IMR-90 (cell line): ENCODE measurements around the gene CRYBA4. TPM values are rescaled to one million over a fixed set of nuclear protein-coding genes. Genes with fewer than 3 reads are reported as not detected.

ENCODE experiments used
- ATAC-seq: fragments of 200-7000 bp; cut with Tn5 transposase; 2 replicates; pipeline ENCODE4 v1.9.1; 2020; ENCODE audit warnings: low read depth, mild to moderate bottlenecking, moderate library complexity
- BruUV-seq: library from RNA; stranded (reverse); fragments of 400-500 nt; replicated peaks from 2 replicates; lab custom pipeline; 2021; lab: Mats Ljungman, UMichigan
- CTCF ChIA-PET: fragments of 300-600 bp; formaldehyde crosslinking; extraction: SDS; loops from one replicate; lab custom pipeline; 2021; ENCODE audit warnings: antibody characterized with exemption; lab: Yijun Ruan, JAX
- POLR2A ChIA-PET: fragments of 300-600 bp; sonication (Branson Sonifier 250); formaldehyde crosslinking; loops from one replicate; lab custom pipeline; 2022; ENCODE audit warnings: antibody characterized with exemption; ENCODE audit not compliant: unreplicated experiment; lab: Charles Lee
- DNase-seq: peaks from one replicate; pipeline ENCODE4 v3.0.0; 2013
- H2AFZ ChIP-seq: replicated peaks from 2 replicates; pipeline ENCODE3; 2013; ENCODE audit warnings: low read length, mild to moderate bottlenecking; ENCODE audit not compliant: poor library complexity
- H2AK5ac ChIP-seq: 2 replicates; pipeline ENCODE4 v1.6.1; 2013; ENCODE audit warnings: low read depth, low read length, inconsistent platforms
- H2AK9ac ChIP-seq: replicated peaks from 2 replicates; pipeline ENCODE3; 2013; ENCODE audit warnings: mild to moderate bottlenecking, low read depth, low read length, moderate library complexity; ENCODE audit not compliant: poor library complexity
- H2BK120ac ChIP-seq: 2 replicates; pipeline ENCODE4 v1.6.1; 2013; ENCODE audit warnings: low read depth, low read length, inconsistent platforms
- H2BK15ac ChIP-seq: 3 replicates; pipeline ENCODE4 v1.6.1; 2013; ENCODE audit warnings: low read depth, low read length, inconsistent platforms
- H2BK20ac ChIP-seq: 2 replicates; pipeline ENCODE4 v1.6.1; 2013; ENCODE audit warnings: low read depth, mild to moderate bottlenecking, inconsistent platforms, low read length, moderate library complexity
- H2BK5ac ChIP-seq: 2 replicates; pipeline ENCODE4 v1.6.1; 2013; ENCODE audit warnings: mild to moderate bottlenecking, low read depth, low read length, inconsistent platforms; ENCODE audit not compliant: poor library complexity, severe bottlenecking
- H3K14ac ChIP-seq: replicated peaks from 2 replicates; pipeline ENCODE4 v1.6.1; 2013; ENCODE audit warnings: low read depth, low read length, inconsistent platforms
- H3K18ac ChIP-seq: 2 replicates; pipeline ENCODE4 v1.6.1; 2013; ENCODE audit warnings: low read depth, low read length, control low read depth
- H3K23ac ChIP-seq: 2 replicates; pipeline ENCODE4 v1.6.1; 2013; ENCODE audit warnings: low read depth, low read length, inconsistent platforms
- H3K27ac ChIP-seq: 2 replicates; pipeline ENCODE4 v1.5.1; 2013; ENCODE audit warnings: mild to moderate bottlenecking, control low read depth, low read length; ENCODE audit not compliant: insufficient read depth
- H3K27me3 ChIP-seq: 2 replicates; pipeline ENCODE4 v1.6.1; 2013; ENCODE audit warnings: low read length; ENCODE audit not compliant: control insufficient read depth, insufficient read depth
- H3K36me3 ChIP-seq: 2 replicates; pipeline ENCODE4 v1.6.1; 2013; ENCODE audit warnings: low read length, mixed read lengths; ENCODE audit not compliant: control insufficient read depth, insufficient read depth
- H3K4ac ChIP-seq: 2 replicates; pipeline ENCODE4 v1.6.1; 2013; ENCODE audit warnings: low read depth, low read length, inconsistent platforms
- H3K4me1 ChIP-seq: 2 replicates; pipeline ENCODE4 v1.6.1; 2013; ENCODE audit warnings: low read length, mixed read lengths; ENCODE audit not compliant: control insufficient read depth, insufficient read depth
- H3K4me2 ChIP-seq: 2 replicates; pipeline ENCODE4 v1.6.1; 2013; ENCODE audit warnings: low read depth, mild to moderate bottlenecking, control low read depth, low read length, moderate library complexity
- H3K4me3 ChIP-seq: 2 replicates; pipeline ENCODE4 v1.5.1; 2013; ENCODE audit warnings: low read depth, mild to moderate bottlenecking, control low read depth, low read length, moderate library complexity; ENCODE audit not compliant: insufficient read depth
- H3K56ac ChIP-seq: 2 replicates; pipeline ENCODE4 v1.6.1; 2013; ENCODE audit warnings: low read length, inconsistent platforms; ENCODE audit not compliant: insufficient read depth; ENCODE audit errors: extremely low read depth
- H3K79me1 ChIP-seq, 2 experiments: 2 replicates each; pipeline ENCODE4 v1.6.1; 2013; ENCODE audit warnings: low read length in 2 of 2, inconsistent platforms in 1 of 2, low read depth in 1 of 2
- H3K9ac ChIP-seq: 2 replicates; pipeline ENCODE4 v1.6.1; 2013; ENCODE audit warnings: low read depth, low read length, control low read depth
- H3K9me1 ChIP-seq: 2 replicates; pipeline ENCODE4 v1.6.1; 2013; ENCODE audit warnings: low read length, inconsistent platforms; ENCODE audit not compliant: insufficient read depth
- H3K9me3 ChIP-seq: 2 replicates; pipeline ENCODE4 v1.6.1; 2013; ENCODE audit warnings: low read length; ENCODE audit not compliant: control insufficient read depth, insufficient read depth
- H4K20me1 ChIP-seq: 2 replicates; pipeline ENCODE4 v1.6.1; 2013; ENCODE audit warnings: low read length, inconsistent platforms; ENCODE audit not compliant: insufficient read depth
- H4K5ac ChIP-seq: 2 replicates; pipeline ENCODE4 v1.6.1; 2013; ENCODE audit warnings: mild to moderate bottlenecking, low read depth, low read length, control low read depth
- H4K8ac ChIP-seq, 2 experiments: 2 replicates each; pipeline ENCODE4 v1.6.1; 2013; ENCODE audit warnings: low read depth in 2 of 2, low read length in 2 of 2, control low read depth in 1 of 2, inconsistent platforms in 1 of 2
- H4K91ac ChIP-seq: 2 replicates; pipeline ENCODE4 v1.6.1; 2013; ENCODE audit warnings: low read depth, low read length, inconsistent platforms; ENCODE audit not compliant: insufficient read depth
- CHD1 ChIP-seq: IDR thresholded peaks from 2 replicates; pipeline ENCODE4 v1.6.1; 2012; ENCODE audit warnings: low read depth, low read length, improper control_type of control experiment
- CTCF ChIP-seq: conservative IDR thresholded peaks from 2 replicates; pipeline ENCODE4 v1.5.1; 2012; ENCODE audit warnings: mild to moderate bottlenecking, low read depth, low read length, improper control_type of control experiment
- ELK1 ChIP-seq: fragments of 150-350 bp; IDR thresholded peaks from 2 replicates; pipeline ENCODE4 v1.6.1; 2016; ENCODE audit warnings: low read depth, mild to moderate bottlenecking, low read length, moderate library complexity, borderline replicate concordance
- MAFK ChIP-seq: IDR thresholded peaks from 2 replicates; pipeline ENCODE4 v1.6.1; 2012; ENCODE audit warnings: low read depth, low read length, improper control_type of control experiment
- MXI1 ChIP-seq: IDR thresholded peaks from 2 replicates; pipeline ENCODE4 v1.6.1; 2012; ENCODE audit warnings: low read depth, mild to moderate bottlenecking, low read length, moderate library complexity, borderline replicate concordance
- NFE2L2 ChIP-seq: fragments of 150-350 bp; IDR thresholded peaks from 2 replicates; pipeline ENCODE4 v1.6.1; 2016; ENCODE audit warnings: low read depth, mild to moderate bottlenecking, low read length
- POLR2A ChIP-seq: IDR thresholded peaks from 2 replicates; pipeline ENCODE4 v1.6.1; 2012; ENCODE audit warnings: mild to moderate bottlenecking, low read depth, low read length
- RFX5 ChIP-seq: IDR thresholded peaks from 2 replicates; pipeline ENCODE4 v1.8.0; 2012; ENCODE audit warnings: low read depth, mild to moderate bottlenecking, low read length, moderate library complexity
- USF2 ChIP-seq: fragments of 150-350 bp; IDR thresholded peaks from 2 replicates; pipeline ENCODE4 v1.6.1; 2017; ENCODE audit warnings: mild to moderate bottlenecking, antibody characterized with exemption, low read length, low read depth
- WGBS, 2 experiments: methylation state at CpG; one replicate each; pipeline versions ENCODE4 v1.1.5 to v1.1.7; 2013; ENCODE audit warnings: missing lambda C conversion rate in 2 of 2; ENCODE audit not compliant: insufficient read length in 1 of 2; ENCODE audit errors: extremely low coverage in 2 of 2; 5-methylcytosine and 5-hydroxymethylcytosine counted together
- dilution Hi-C: fragments of 300-500 bp; cut with HindIII; formaldehyde crosslinking; loops from one replicate; pipeline ENCODE4 v1.14.3; 2018; ENCODE audit warnings: low sequenced_read_pairs; ENCODE audit not compliant: unreplicated experiment
- in situ Hi-C: fragments of 300-500 bp; cut with MboI; formaldehyde crosslinking; loops from 3 replicates; pipeline ENCODE4 v1.14.3; 2019; ENCODE audit warnings: low sequenced_read_pairs, inconsistent platforms, mixed read lengths
- intact Hi-C: fragments of 100-400 bp; cut with micrococcal nuclease; formaldehyde crosslinking; loops from 2 replicates; pipeline ENCODE4 v1.10.0; 2022
- polyA plus RNA-seq, 3 experiments: library from polyadenylated mRNA; depleted of rRNA; stranded (reverse); fragments of >200 nt; gene quantifications; 2 replicates each; pipeline ENCODE4 v1.2.3, GENCODE V29; 2012; ENCODE audit warnings: low replicate concordance in 1 of 3
- total RNA-seq: library from RNA; depleted of rRNA; stranded (reverse); fragments of >200 nt; gene quantifications from 2 replicates; pipeline ENCODE4 v1.2.3, GENCODE V29; 2012

CRYBA4 gene
- total and polyA plus RNA-seq, 2 of the 4 experiments (the other 2 are of a cell fraction) = not detected

- TF ChIP-seq NFE2L2 = no peak
Observed at GRCh38 chr22:26585104-26585790, 36.5 kb upstream of the CRYBA4 start (continued).

- dilution Hi-C loops = no loop called here
Observed at GRCh38 chr22:26586556-26587325, 35.0 kb upstream of the CRYBA4 start.

More at GRCh38 chr22:26586556-26587325, 35.0 kb upstream of the CRYBA4 start:
- in situ Hi-C loops (no loop called here), intact Hi-C loops (loop anchor here (5.0 kb wide), 1 partner anchor 74 kb away; the partner anchor contains the start of gene TFIP11)
- no peak overlapping the region for H3K18ac ChIP-seq
- peaks cover 13% of the 10 kb centered on the region for H3K4me1 ChIP-seq
- H4K20me1 ChIP-seq = peaks cover 32% of the 10 kb centered on the region; the same call in 1 of the 2 replicates
- H4K8ac ChIP-seq = no peak overlapping the region
- no peak overlapping the region for H3K14ac ChIP-seq
- H3K56ac ChIP-seq = no peak overlapping the region
- BruUV-seq = no TSS peak
- no peaks in the 10 kb centered on the region for H3K9me3 ChIP-seq
- no peaks in the 10 kb centered on the region for H3K36me3 ChIP-seq
- no peak overlapping the region for H2AK5ac ChIP-seq
- H3K79me1 ChIP-seq = peaks cover 32 to 67% of the 10 kb centered on the region in 2 experiments
- TF ChIP-seq ELK1 = no peak
- no peak for TF ChIP-seq USF2
- TF ChIP-seq CTCF = no peak
- TF ChIP-seq POLR2A = no peak
- TF ChIP-seq RFX5 = no peak
- no peak for TF ChIP-seq MAFK
- TF ChIP-seq MXI1 = no peak
- no peak for TF ChIP-seq CHD1
- no peak for ATAC-seq
- ChIA-PET CTCF (interaction anchor here (0.6 kb wide), 1 partner anchor 85 kb away, joined by 4 read pairs; no protein-coding TSS in a partner anchor), POLR2A (no interaction called here)
- H3K4ac ChIP-seq = peak overlapping the region; percentile 39; the same call in 1 of the 2 replicates
- no peak overlapping the region for H4K91ac ChIP-seq
- H3K27me3 ChIP-seq = no peaks in the 10 kb centered on the region
- H4K5ac ChIP-seq = no peak overlapping the region
- H2BK120ac ChIP-seq = no peak overlapping the region
- H2BK5ac ChIP-seq = no peak overlapping the region
- peaks cover 18% of the 10 kb centered on the region for H3K9me1 ChIP-seq
- no peak for DNase-seq
- H3K23ac ChIP-seq = peak overlapping the region; percentile 26; the same call in 1 of the 2 replicates
- H3K9ac ChIP-seq = no peak overlapping the region
- H2BK20ac ChIP-seq = no peak overlapping the region
- WGBS, 2 experiments = 86% methylated on average over 4 of the region's 11 CpGs; no CpG with 5 or more reads in 1 of the 2 experiments
- H2BK15ac ChIP-seq = no peak overlapping the region
- H3K4me3 ChIP-seq = no peak overlapping the region
- no peak overlapping the region for H3K4me2 ChIP-seq
- no peak overlapping the region for H2AK9ac ChIP-seq
- H3K27ac ChIP-seq = no peak overlapping the region
- H2AFZ ChIP-seq = peak overlapping the region; percentile 27
